H1 (cell line): Measurements from ENCODE around the gene ERO1A. TPM values are rescaled to one million over a fixed set of nuclear protein-coding genes. Genes with fewer than 3 reads are reported as not detected.

Experiments
- CTCF ChIA-PET: fragments of 300-600 bp; sonication (Branson Sonifier 250); formaldehyde crosslinking; loops from one replicate; lab custom pipeline; 2021; ENCODE audit not compliant: partially characterized antibody; lab: Charles Lee
- POLR2A ChIA-PET: fragments of 300-600 bp; sonication (Branson Sonifier 250); formaldehyde crosslinking; loops from one replicate; lab custom pipeline; 2021; ENCODE audit warnings: inconsistent platforms; ENCODE audit not compliant: partially characterized antibody; lab: Charles Lee
- DNase-seq, 2 experiments: peaks; one replicate each; pipeline versions ENCODE4 v3.0.0 to v3.0.0-alpha.2; 2010 to 2022; ENCODE audit warnings: low spot score in 2 of 2, low read depth in 1 of 2, mixed read lengths in 1 of 2
- FAIRE-seq: peaks from 2 replicates; lab custom pipeline; 2011; peaks lifted over from hg19 to GRCh38; lab: Jason Lieb, UNC
- H2AFZ ChIP-seq: 2 replicates; pipeline ENCODE4 v1.8.1; 2012; ENCODE audit warnings: low read length, inconsistent platforms
- H2AK5ac ChIP-seq: 2 replicates; pipeline ENCODE4 v1.6.1; 2013; ENCODE audit warnings: low read depth, low read length
- H2BK120ac ChIP-seq: replicated peaks from 2 replicates; pipeline ENCODE3; 2013; ENCODE audit warnings: low read depth, low read length, inconsistent platforms
- H2BK12ac ChIP-seq: 2 replicates; pipeline ENCODE4 v1.6.1; 2013; ENCODE audit warnings: low read depth, low read length
- H2BK15ac ChIP-seq: 2 replicates; pipeline ENCODE4 v1.6.1; 2013; ENCODE audit warnings: low read length
- H2BK20ac ChIP-seq: 2 replicates; pipeline ENCODE4 v1.6.1; 2013; ENCODE audit warnings: low read length
- H2BK5ac ChIP-seq: 2 replicates; pipeline ENCODE4 v1.6.1; 2013; ENCODE audit warnings: low read depth, low read length
- H3K14ac ChIP-seq: 2 replicates; pipeline ENCODE4 v1.6.1; 2013; ENCODE audit warnings: inconsistent platforms; ENCODE audit not compliant: insufficient read length
- H3K18ac ChIP-seq: 2 replicates; pipeline ENCODE4 v1.6.1; 2013; ENCODE audit warnings: low read length; ENCODE audit errors: extremely low read depth
- H3K23ac ChIP-seq: 2 replicates; pipeline ENCODE4 v1.6.1; 2013; ENCODE audit warnings: inconsistent platforms; ENCODE audit not compliant: insufficient read length
- H3K23me2 ChIP-seq: 2 replicates; pipeline ENCODE4 v1.6.1; 2013; ENCODE audit warnings: low read depth, low read length
- H3K27ac ChIP-seq: 2 replicates; pipeline ENCODE4 v1.6.1; 2011; ENCODE audit warnings: low read depth, low read length, inconsistent platforms
- H3K27me3 ChIP-seq, 4 experiments: replicated peaks in 1 of 4; 1 replicate in 1 of 4; 2 replicates in 3 of 4; pipeline versions ENCODE4 v1.6.1 to v1.8.1; 2011 to 2013; ENCODE audit warnings: low read length in 3 of 4, mild to moderate bottlenecking in 3 of 4, inconsistent platforms in 2 of 4, mixed read lengths in 2 of 4, moderate library complexity in 1 of 4; ENCODE audit not compliant: control insufficient read depth in 3 of 4, insufficient read depth in 3 of 4; ENCODE audit errors: extremely low read depth in 1 of 4
- H3K36me3 ChIP-seq, 4 experiments: 2 replicates each; pipeline versions ENCODE4 v1.6.1 to v1.8.1; 2011 to 2013; ENCODE audit warnings: mild to moderate bottlenecking in 4 of 4, low read length in 3 of 4, moderate library complexity in 2 of 4, control low read depth in 1 of 4, inconsistent platforms in 1 of 4; ENCODE audit not compliant: insufficient read depth in 4 of 4, control insufficient read depth in 2 of 4
- H3K4ac ChIP-seq: replicated peaks from 2 replicates; pipeline ENCODE3; 2013; ENCODE audit warnings: low read length, low read depth, mixed read lengths, inconsistent platforms; ENCODE audit not compliant: insufficient read length
- H3K4me1 ChIP-seq, 4 experiments: replicated peaks in 1 of 4; 1 replicate in 1 of 4; 2 replicates in 3 of 4; pipeline versions ENCODE4 v1.6.1 to v1.8.1; 2011 to 2013; ENCODE audit warnings: low read length in 3 of 4, inconsistent platforms in 2 of 4, mixed read lengths in 1 of 4; ENCODE audit not compliant: insufficient read depth in 4 of 4, control insufficient read depth in 3 of 4
- H3K4me2 ChIP-seq, 2 experiments: 2 replicates each; pipeline versions ENCODE4 v1.6.1 to v1.8.1; 2011 to 2013; ENCODE audit warnings: low read depth in 2 of 2, low read length in 2 of 2, control low read depth in 1 of 2, inconsistent platforms in 1 of 2, mild to moderate bottlenecking in 1 of 2; ENCODE audit not compliant: insufficient read depth in 1 of 2
- H3K4me3 ChIP-seq, 4 experiments: fragments of 200-600, 300-600 bp in 1 of 4; sonication (generic), shearing (Covaris generic), sonication (Bioruptor Twin) in 1 of 4; 2 replicates each; pipeline versions ENCODE4 v1.5.1 to v1.8.1; 2011 to 2016; ENCODE audit warnings: low read length in 4 of 4, low read depth in 3 of 4, control low read depth in 2 of 4, inconsistent platforms in 2 of 4, mild to moderate bottlenecking in 2 of 4, mixed read lengths in 1 of 4, moderate library complexity in 1 of 4; ENCODE audit not compliant: insufficient read depth in 2 of 4; ENCODE audit errors: extremely low read depth in 1 of 4
- H3K56ac ChIP-seq: replicated peaks from 2 replicates; pipeline ENCODE3; 2013; ENCODE audit warnings: low read depth, mild to moderate bottlenecking, mixed read lengths, low read length, inconsistent platforms; ENCODE audit not compliant: insufficient read length
- H3K79me1 ChIP-seq: 2 replicates; pipeline ENCODE4 v1.6.1; 2013; ENCODE audit warnings: low read depth, low read length, control low read depth
- H3K79me2 ChIP-seq, 2 experiments: 2 replicates each; pipeline versions ENCODE4 v1.6.1 to v1.8.1; 2012 to 2013; ENCODE audit warnings: low read length in 2 of 2, mild to moderate bottlenecking in 2 of 2, inconsistent platforms in 1 of 2; ENCODE audit not compliant: insufficient read depth in 2 of 2, control insufficient read depth in 1 of 2
- H3K9ac ChIP-seq, 4 experiments: replicated peaks in 1 of 4; 1 replicate in 1 of 4; 2 replicates in 3 of 4; pipeline versions ENCODE4 v1.6.1 to v1.8.1; 2011 to 2013; ENCODE audit warnings: low read depth in 3 of 4, low read length in 3 of 4, control low read depth in 2 of 4, mild to moderate bottlenecking in 2 of 4, moderate library complexity in 2 of 4, inconsistent platforms in 1 of 4; ENCODE audit errors: extremely low read depth in 1 of 4
- H3K9me3 ChIP-seq, 2 experiments: 2 replicates each; pipeline versions ENCODE4 v1.6.1 to v1.8.1; 2012 to 2013; ENCODE audit warnings: mild to moderate bottlenecking in 2 of 2, moderate library complexity in 2 of 2, control low read depth in 1 of 2, inconsistent platforms in 1 of 2, low read depth in 1 of 2, low read length in 1 of 2, mixed read lengths in 1 of 2; ENCODE audit not compliant: insufficient read depth in 2 of 2
- H4K20me1 ChIP-seq, 2 experiments: replicated peaks in 1 of 2; 2 replicates each; pipeline versions ENCODE3 to v1.8.1; 2011 to 2013; ENCODE audit warnings: inconsistent platforms in 2 of 2, low read length in 2 of 2, mild to moderate bottlenecking in 1 of 2; ENCODE audit not compliant: insufficient read depth in 2 of 2, control insufficient read depth in 1 of 2
- H4K5ac ChIP-seq: 2 replicates; pipeline ENCODE4 v1.6.1; 2013; ENCODE audit warnings: low read length, low read depth, mixed read lengths, inconsistent platforms; ENCODE audit not compliant: insufficient read length
- H4K8ac ChIP-seq: 2 replicates; pipeline ENCODE4 v1.8.0; 2013; ENCODE audit warnings: mild to moderate bottlenecking, moderate library complexity, low read length, inconsistent platforms; ENCODE audit not compliant: insufficient read depth; ENCODE audit errors: extremely low read depth
- H4K91ac ChIP-seq: replicated peaks from 2 replicates; pipeline ENCODE3; 2013; ENCODE audit warnings: low read length, mixed read lengths, inconsistent platforms; ENCODE audit not compliant: insufficient read length
- ATF3 ChIP-seq: IDR thresholded peaks from 2 replicates; pipeline ENCODE4 v1.6.1; 2011; ENCODE audit warnings: low read depth, mild to moderate bottlenecking, low read length; ENCODE audit not compliant: insufficient read depth
- CREB1 ChIP-seq: IDR thresholded peaks from 2 replicates; pipeline ENCODE4 v1.6.1; 2012; ENCODE audit warnings: inconsistent platforms
- EP300 ChIP-seq, 2 experiments: IDR thresholded peaks; 1 replicate in 1 of 2; 2 replicates in 1 of 2; pipeline ENCODE4 v1.6.1; 2011 to 2012; ENCODE audit warnings: low read depth in 2 of 2, low read length in 2 of 2, mild to moderate bottlenecking in 2 of 2, borderline replicate concordance in 1 of 2, inconsistent platforms in 1 of 2, moderate library complexity in 1 of 2
- HDAC6 ChIP-seq: IDR thresholded peaks from one replicate; pipeline ENCODE4 v1.7.1; 2012; ENCODE audit warnings: low read depth, mild to moderate bottlenecking, inconsistent platforms, low read length, moderate library complexity
- KDM4A ChIP-seq: IDR thresholded peaks from one replicate; pipeline ENCODE4 v1.7.1; 2012; ENCODE audit warnings: low read depth, mild to moderate bottlenecking, moderate library complexity, low read length, inconsistent platforms; ENCODE audit not compliant: severe bottlenecking
- PHF8 ChIP-seq: fragments of 200-600 bp; sonication (generic); conservative IDR thresholded peaks from 2 replicates; pipeline ENCODE4 v1.7.1; 2012; ENCODE audit warnings: low read depth, mild to moderate bottlenecking, inconsistent platforms, low read length, moderate library complexity
- POLR2A ChIP-seq, 2 experiments: IDR thresholded peaks; 1 replicate in 1 of 2; 2 replicates in 1 of 2; pipeline ENCODE4 v1.6.1; 2011; ENCODE audit warnings: low read depth in 2 of 2, low read length in 2 of 2, mild to moderate bottlenecking in 2 of 2; ENCODE audit errors: control extremely low read depth in 1 of 2
- TAF7 ChIP-seq: optimal IDR thresholded peaks from 2 replicates; pipeline ENCODE3; 2011; ENCODE audit warnings: low read depth, mild to moderate bottlenecking, inconsistent platforms, low read length, moderate library complexity, borderline replicate concordance
- WGBS, 2 experiments: shearing (Covaris generic) in 1 of 2; methylation state at CpG; one replicate each; pipeline versions ENCODE4 v1.1.6 to v1.1.7; 2013 to 2015; ENCODE audit warnings: low lambda C conversion rate in 2 of 2, mixed read lengths in 2 of 2, inconsistent platforms in 1 of 2, low coverage in 1 of 2, missing lambda C conversion rate in 1 of 2; ENCODE audit not compliant: insufficient replicate concordance in 2 of 2, insufficient coverage in 1 of 2, insufficient read length in 1 of 2; ENCODE audit errors: extremely low coverage in 1 of 2, missing lambda C conversion rate in 1 of 2; 5-methylcytosine and 5-hydroxymethylcytosine counted together
- long read RNA-seq, 2 experiments: library from RNA in 1 of 2; library from capped mRNA in 1 of 2; stranded (forward); transcript quantifications; one replicate each; pipeline ENCODE4 v2.0.0, GENCODE V29; 2021; ENCODE audit warnings: inconsistent platforms in 1 of 2
- polyA minus RNA-seq, 3 experiments: library from RNA; depleted of rRNA, polyadenylated mRNA; stranded (reverse); fragments of >200 nt; gene quantifications; 1 replicate in 2 of 3; 2 replicates in 1 of 3; pipeline ENCODE4 v1.2.3, GENCODE V29; 2011
- polyA plus RNA-seq, 7 experiments: library from polyadenylated mRNA; depleted of rRNA in 3 of 7; stranded (reverse) in 5 of 7; unstranded in 2 of 7; fragments of >200 nt in 5 of 7; fragments of 200-250 nt in 2 of 7; gene quantifications; 1 replicate in 5 of 7; 2 replicates in 1 of 7; 4 replicates in 1 of 7; pipeline versions ENCODE4 v1.2.1 to v1.2.3, GENCODE V29; 2011 to 2013; ENCODE audit warnings: missing spikeins in 2 of 7, mixed read lengths in 2 of 7
- total RNA-seq: library from RNA; stranded (reverse); fragmentation: NEBNext Ultra II Directional; extraction: Animal tissue kit (Norgen Biotek cat#: 25700); gene quantifications from 2 replicates; pipeline ENCODE4 v1.2.1, GENCODE V29; 2021

The ERO1A gene
- total RNA-seq = 36.5 and 42.0 TPM in 2 replicates
- polyA plus RNA-seq (2011; rRNA removed) = 10.9 and 15.7 TPM in 2 replicates
- 17.1 TPM for polyA plus RNA-seq (2011; cell fraction: cytosol; rRNA removed)
- 5.9 TPM for polyA plus RNA-seq (2011; cell fraction: nucleus; rRNA removed)
- 15.0 to 20.5 TPM (median 16.4 TPM) in 4 replicates for polyA plus RNA-seq (2012, experiment 1 of 2)
- 1.9 TPM for polyA plus RNA-seq (2012, experiment 2 of 2)
- polyA plus RNA-seq (2013, experiment 1 of 2) = 44.7 TPM
- 50.3 TPM for polyA plus RNA-seq (2013, experiment 2 of 2)
- polyA minus RNA-seq (2011; rRNA and poly(A)+ RNA removed) = 11.0 and 19.4 TPM in 2 replicates
- polyA minus RNA-seq (2011; cell fraction: cytosol; rRNA and poly(A)+ RNA removed) = 16.4 TPM
- 19.6 TPM for polyA minus RNA-seq (2011; cell fraction: nucleus; rRNA and poly(A)+ RNA removed)
- long read RNA-seq, experiment 1, partial matches to known transcripts = 11 of 30 reads
- long read RNA-seq, experiment 1, other reads (novel, unspliced or antisense) = 19 of 30 reads
- long read RNA-seq, experiment 2, partial matches to known transcripts = 1 of 3 reads
- long read RNA-seq, experiment 2, other reads (novel, unspliced or antisense) = 2 of 3 reads

- ChIA-PET POLR2A (interaction anchor here (0.6 to 2.9 kb wide), 6 partner anchors 9 to 142 kb away, joined by 3 to 19 read pairs (median 4); partner anchors contain the start of genes PSMC6 and STYX), CTCF (no interaction called here)
- Histone ChIP-seq H3K4me3 (peak within 1 kb of the TSS; percentile 83 to 94 (median 88)), H3K27ac (peak within 1 kb of the TSS; percentile 54; the same call in 1 of the 2 replicates), H3K27me3 (no peaks in the 10 kb centered on the region), H3K4ac (no peak within 1 kb of the TSS), H3K18ac (peak within 1 kb of the TSS; percentile 87), H3K4me2 (peak within 1 kb of the TSS; percentile 87 to 96), H3K36me3 (no peaks in the 10 kb centered on the region), H4K8ac (peak within 1 kb of the TSS; percentile 91), H3K14ac (no peak within 1 kb of the TSS), H3K79me1 (no peaks in the 10 kb centered on the region), H3K56ac (peak within 1 kb of the TSS; percentile 38), H3K9ac (peak within 1 kb of the TSS; percentile 75 to 90 (median 88)), H3K23me2 (peaks cover 6% of the 10 kb centered on the region; the same call in 1 of the 2 replicates), H2BK5ac (0 out of 2 replicates have a peak within 1 kb of the TSS, but pooled peaks have one; percentile 24), H2BK20ac (no peak within 1 kb of the TSS), H2BK120ac (no peak within 1 kb of the TSS), H2AFZ (peak within 1 kb of the TSS; percentile 88), H2BK12ac (0 out of 2 replicates have a peak within 1 kb of the TSS, but pooled peaks have one; percentile 50), H2AK5ac (no peak within 1 kb of the TSS), H4K20me1 (peaks cover 0 to 6% of the 10 kb centered on the region in 2 experiments), H3K4me1 (peaks cover 0 to 3% (median 0%) of the 10 kb centered on the region in 4 experiments; a peak in 2 of 7 replicates), H3K9me3 (no peaks in the 10 kb centered on the region), H4K91ac (peak within 1 kb of the TSS; percentile 41), H3K23ac (no peak within 1 kb of the TSS), H3K79me2 (peaks cover 0 to 40% of the 10 kb centered on the region in 2 experiments; a peak in 2 of 4 replicates), H4K5ac (peak within 1 kb of the TSS; percentile 45), H2BK15ac (peak within 1 kb of the TSS; percentile 72; the same call in 1 of the 2 replicates)
- no peak for FAIRE-seq
- WGBS, 2 experiments = 3% methylated on average over 16 of the region's 78 CpGs; no CpG with 5 or more reads in 1 of the 2 experiments
- DNase-seq = peak in 1 of 2 experiments; percentile 82
- TF ChIP-seq EP300 (IDR thresholded peaks at IDR 0.05; ENCODE audit: borderline replicate concordance in 1 of 2, low read depth in 2 of 2, low read length in 2 of 2) (peak in 1 of 2 experiments; percentile 40; a peak in 1 of 3 replicates), POLR2A (IDR thresholded peaks at IDR 0.05; ENCODE audit: control extremely low read depth in 1 of 2, low read depth in 2 of 2, low read length in 2 of 2) (peak in 1 of 2 experiments; percentile 43; a peak in 2 of 3 replicates), ATF3 (no peak), HDAC6 (no peak), PHF8 (peak; percentile 64; the same call in 1 of the 2 replicates), TAF7 (peak; percentile 43), CREB1 (peak; percentile 42; the same call in 1 of the 2 replicates), KDM4A (peak; percentile 93)
Measured at GRCh38 chr14:52695481-52696091, at the start of gene ERO1A. Gene ERO1A (minus strand): TSS chr14:52695558. CDS start chr14:52695481, 77 bp downstream.
